ENCODE measurements around the gene PPARA.

The PPARA gene

GRCh38 chr22:46239261-46240048, 89.1 kb downstream of the PPARA start:
- no peak overlapping the region for H3K14ac ChIP-seq (ENCODE audit: low read length)
- peaks cover under 1 to 2% of the 10 kb centered on the region in 2 experiments for H3K36me3 ChIP-seq (ENCODE audit: control insufficient read depth in 1 of 2, insufficient read depth in 2 of 2, low read length in 2 of 2)
- WGBS (ENCODE audit: extremely low coverage, insufficient coverage, insufficient read length) = no CpG with 5 or more reads among the region's 20 CpGs
- DNase-seq = no peak
- no peak overlapping the region for H2BK12ac ChIP-seq (ENCODE audit: low read length)
- H2AK5ac ChIP-seq (ENCODE audit: low read length) = no peak overlapping the region
- no peak overlapping the region for H3K27ac ChIP-seq (ENCODE audit: low read depth, low read length)
- H3K4me2 ChIP-seq (ENCODE audit: low read length) = no peak overlapping the region
- H3K4me3 ChIP-seq (ENCODE audit: low read depth, low read length) = no peak overlapping the region
- no peak overlapping the region for H3K23ac ChIP-seq (ENCODE audit: low read length)
- H3K4ac ChIP-seq (ENCODE audit: low read depth, low read length) = no peak overlapping the region
- H2AFZ ChIP-seq (ENCODE audit: insufficient read depth, low read length, poor library complexity) = no peak overlapping the region
- H3K9me3 ChIP-seq (ENCODE audit: insufficient read depth, low read depth, low read length) = no peaks in the 10 kb centered on the region
- H3K18ac ChIP-seq (ENCODE audit: low read length) = no peak overlapping the region
- no peak overlapping the region for H4K8ac ChIP-seq (ENCODE audit: low read depth, low read length)
- no peak overlapping the region for H2BK5ac ChIP-seq (ENCODE audit: low read depth, low read length, poor library complexity)
- no peak overlapping the region for H4K12ac ChIP-seq (ENCODE audit: low read depth, low read length)
- no peak overlapping the region for H3K9ac ChIP-seq (ENCODE audit: low read length)
- H3K79me2 ChIP-seq (ENCODE audit: control insufficient read depth, insufficient read depth, low read length, poor library complexity) = no peaks in the 10 kb centered on the region
- no peaks in the 10 kb centered on the region for H3K27me3 ChIP-seq (ENCODE audit: insufficient read depth, low read length)
- H4K91ac ChIP-seq (ENCODE audit: low read depth, low read length) = no peak overlapping the region
- H3K79me1 ChIP-seq (ENCODE audit: low read length) = no peaks in the 10 kb centered on the region
- no peaks in the 10 kb centered on the region for H3K4me1 ChIP-seq (ENCODE audit: control insufficient read depth in 1 of 2, insufficient read depth in 2 of 2, low read length in 2 of 2)
- H2BK120ac ChIP-seq (ENCODE audit: insufficient read depth, low read length, poor library complexity) = no peak overlapping the region

- Histone ChIP-seq H4K12ac (ENCODE audit: low read depth, low read length) (no peak overlapping the region), H3K79me1 (ENCODE audit: low read length) (no peaks in the 10 kb centered on the region), H4K91ac (ENCODE audit: low read depth, low read length) (no peak overlapping the region), H3K23ac (ENCODE audit: low read length) (no peak overlapping the region), H2AK5ac (ENCODE audit: low read length) (no peak overlapping the region), H3K9ac (ENCODE audit: low read length) (no peak overlapping the region), H4K8ac (ENCODE audit: low read depth, low read length) (no peak overlapping the region), H2AFZ (ENCODE audit: insufficient read depth, low read length, poor library complexity) (no peak overlapping the region), H3K4me2 (ENCODE audit: low read length) (no peak overlapping the region), H3K27ac (ENCODE audit: low read depth, low read length) (no peak overlapping the region), H3K4me3 (ENCODE audit: low read depth, low read length) (no peak overlapping the region), H3K27me3 (ENCODE audit: insufficient read depth, low read length) (no peaks in the 10 kb centered on the region), H3K4ac (ENCODE audit: low read depth, low read length) (no peak overlapping the region), H3K18ac (ENCODE audit: low read length) (no peak overlapping the region), H3K4me1 (ENCODE audit: control insufficient read depth in 1 of 2, insufficient read depth in 2 of 2, low read length in 2 of 2) (no peaks in the 10 kb centered on the region), H2BK120ac (ENCODE audit: insufficient read depth, low read length, poor library complexity) (no peak overlapping the region), H2BK5ac (ENCODE audit: low read depth, low read length, poor library complexity) (no peak overlapping the region), H3K14ac (ENCODE audit: low read length) (no peak overlapping the region), H3K79me2 (ENCODE audit: control insufficient read depth, insufficient read depth, low read length, poor library complexity) (no peaks in the 10 kb centered on the region), H3K9me3 (ENCODE audit: insufficient read depth, low read depth, low read length) (no peaks in the 10 kb centered on the region), H3K36me3 (ENCODE audit: control insufficient read depth in 1 of 2, insufficient read depth in 2 of 2, low read length in 2 of 2) (peaks cover 5 to 6% of the 10 kb centered on the region in 2 experiments), H2BK12ac (ENCODE audit: low read length) (no peak overlapping the region)
- DNase-seq = no peak
- no CpG with 5 or more reads among the region's 2 CpGs for WGBS (ENCODE audit: extremely low coverage, insufficient coverage, insufficient read length)
Measured at GRCh38 chr22:46240073-46240472, 89.7 kb downstream of the PPARA start.

- WGBS (ENCODE audit: extremely low coverage, insufficient coverage, insufficient read length) = no CpG with 5 or more reads among the region's 6 CpGs
Measured at GRCh38 chr22:46240506-46240905, 90.2 kb downstream of the PPARA start.

GRCh38 chr22:46240907-46241306, 90.6 kb downstream of the PPARA start:
- Histone ChIP-seq H4K91ac (ENCODE audit: low read depth, low read length) (no peak overlapping the region), H2BK12ac (ENCODE audit: low read length) (no peak overlapping the region), H2BK5ac (ENCODE audit: low read depth, low read length, poor library complexity) (no peak overlapping the region), H3K4me2 (ENCODE audit: low read length) (no peak overlapping the region), H3K79me2 (ENCODE audit: control insufficient read depth, insufficient read depth, low read length, poor library complexity) (no peaks in the 10 kb centered on the region), H3K14ac (ENCODE audit: low read length) (no peak overlapping the region), H4K12ac (ENCODE audit: low read depth, low read length) (no peak overlapping the region), H4K8ac (ENCODE audit: low read depth, low read length) (no peak overlapping the region), H3K79me1 (ENCODE audit: low read length) (no peaks in the 10 kb centered on the region), H3K4ac (ENCODE audit: low read depth, low read length) (no peak overlapping the region), H3K27ac (ENCODE audit: low read depth, low read length) (no peak overlapping the region), H2AFZ (ENCODE audit: insufficient read depth, low read length, poor library complexity) (no peak overlapping the region), H3K9me3 (ENCODE audit: insufficient read depth, low read depth, low read length) (no peaks in the 10 kb centered on the region), H3K18ac (ENCODE audit: low read length) (no peak overlapping the region), H3K23ac (ENCODE audit: low read length) (no peak overlapping the region), H3K27me3 (ENCODE audit: insufficient read depth, low read length) (no peaks in the 10 kb centered on the region), H3K9ac (ENCODE audit: low read length) (no peak overlapping the region), H2AK5ac (ENCODE audit: low read length) (no peak overlapping the region), H2BK120ac (ENCODE audit: insufficient read depth, low read length, poor library complexity) (no peak overlapping the region), H3K4me1 (ENCODE audit: control insufficient read depth in 1 of 2, insufficient read depth in 2 of 2, low read length in 2 of 2) (no peaks in the 10 kb centered on the region), H3K4me3 (ENCODE audit: low read depth, low read length) (no peak overlapping the region), H3K36me3 (ENCODE audit: control insufficient read depth in 1 of 2, insufficient read depth in 2 of 2, low read length in 2 of 2) (peaks cover 4 to 5% of the 10 kb centered on the region in 2 experiments)
- WGBS (ENCODE audit: extremely low coverage, insufficient coverage, insufficient read length) = no CpG with 5 or more reads among the region's 7 CpGs
- no peak for DNase-seq

More at GRCh38 chr22:46240506-46240905, 90.2 kb downstream of the PPARA start:
- Histone ChIP-seq H2AK5ac (ENCODE audit: low read length) (no peak overlapping the region), H4K91ac (ENCODE audit: low read depth, low read length) (no peak overlapping the region), H3K27ac (ENCODE audit: low read depth, low read length) (no peak overlapping the region), H2BK12ac (ENCODE audit: low read length) (no peak overlapping the region), H3K36me3 (ENCODE audit: control insufficient read depth in 1 of 2, insufficient read depth in 2 of 2, low read length in 2 of 2) (peaks cover 4 to 5% of the 10 kb centered on the region in 2 experiments), H4K12ac (ENCODE audit: low read depth, low read length) (no peak overlapping the region), H3K4me3 (ENCODE audit: low read depth, low read length) (no peak overlapping the region), H2BK120ac (ENCODE audit: insufficient read depth, low read length, poor library complexity) (no peak overlapping the region), H3K18ac (ENCODE audit: low read length) (no peak overlapping the region), H3K27me3 (ENCODE audit: insufficient read depth, low read length) (no peaks in the 10 kb centered on the region), H3K14ac (ENCODE audit: low read length) (no peak overlapping the region), H3K4me1 (ENCODE audit: control insufficient read depth in 1 of 2, insufficient read depth in 2 of 2, low read length in 2 of 2) (no peaks in the 10 kb centered on the region), H3K4me2 (ENCODE audit: low read length) (no peak overlapping the region), H3K79me1 (ENCODE audit: low read length) (no peaks in the 10 kb centered on the region), H3K23ac (ENCODE audit: low read length) (no peak overlapping the region), H2BK5ac (ENCODE audit: low read depth, low read length, poor library complexity) (no peak overlapping the region), H3K79me2 (ENCODE audit: control insufficient read depth, insufficient read depth, low read length, poor library complexity) (no peaks in the 10 kb centered on the region), H3K4ac (ENCODE audit: low read depth, low read length) (no peak overlapping the region), H3K9me3 (ENCODE audit: insufficient read depth, low read depth, low read length) (no peaks in the 10 kb centered on the region), H3K9ac (ENCODE audit: low read length) (no peak overlapping the region), H2AFZ (ENCODE audit: insufficient read depth, low read length, poor library complexity) (no peak overlapping the region), H4K8ac (ENCODE audit: low read depth, low read length) (no peak overlapping the region)
- DNase-seq = no peak

All from trophoblast cell (in vitro differentiated cells and primary cell).